ENCODE results near the gene WDFY1. TPM values are rescaled to one million over a fixed set of nuclear protein-coding genes. Genes with fewer than 3 reads are reported as not detected.
A peak's percentile ranks its signal among the peaks of the same experiment; 100 is the strongest.

Gene WDFY1
- total RNA-seq, 1 donor from 2014 or later = 52.6 TPM

DNA sequence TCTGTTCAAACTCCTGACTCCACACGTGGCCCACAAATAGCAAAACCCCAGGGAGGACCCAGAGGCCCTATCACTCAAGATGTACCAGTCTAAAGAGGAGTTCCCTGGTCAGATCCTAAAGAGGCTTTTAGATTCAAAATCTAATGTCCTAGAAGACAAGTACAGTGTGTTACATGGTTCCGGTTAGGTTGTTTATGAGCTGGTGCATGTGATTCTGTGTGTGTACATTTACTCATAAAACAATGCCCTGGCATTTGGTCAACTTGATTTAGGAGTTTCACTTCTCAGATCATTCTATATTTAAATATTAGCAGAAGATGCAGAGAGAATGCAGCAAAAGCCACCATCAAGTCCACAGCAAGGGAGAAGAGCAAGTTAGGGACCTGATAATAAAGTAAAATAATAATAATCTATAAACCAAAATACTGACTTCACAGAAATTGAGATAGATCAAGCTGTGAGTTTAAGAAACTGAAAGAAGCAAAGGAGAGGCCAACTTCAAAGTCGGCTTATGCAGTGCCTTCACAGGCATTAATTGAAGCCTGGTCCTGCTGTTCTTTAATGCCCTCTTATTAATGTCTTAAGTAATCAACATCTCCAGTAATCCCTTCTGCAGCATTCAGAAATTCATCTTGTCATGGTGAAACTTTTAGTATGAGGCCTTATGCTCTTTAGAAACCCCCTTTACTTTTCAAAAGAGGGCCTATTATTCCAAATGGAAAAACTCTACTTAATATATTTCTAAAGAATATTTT is 103.5 kb downstream of the WDFY1 start:
- Histone ChIP-seq H3K27ac (ENCODE audit: low read depth, low read length) (no peak overlapping the region), H2AFZ (ENCODE audit: low read depth, low read length) (no peak overlapping the region), H3K4me1 (ENCODE audit: insufficient read depth, low read length) (peaks cover under 1% of the 10 kb centered on the region), H3K36me3 (ENCODE audit: insufficient read depth, low read length) (no peaks in the 10 kb centered on the region), H3K9me3 (ENCODE audit: insufficient read depth, low read depth, low read length) (no peaks in the 10 kb centered on the region), H3K79me2 (ENCODE audit: insufficient read depth, low read length) (no peaks in the 10 kb centered on the region), H3K9ac (ENCODE audit: low read length) (no peak overlapping the region), H4K20me1 (ENCODE audit: insufficient read depth, low read length) (no peaks in the 10 kb centered on the region), H3K4me2 (ENCODE audit: low read length) (no peak overlapping the region), H3K4me3 (ENCODE audit: insufficient read depth, low read depth, low read length) (no peak overlapping the region), H3K27me3 (ENCODE audit: insufficient read depth, low read length) (no peaks in the 10 kb centered on the region)
- DNase-seq (ENCODE audit: low read depth) (no peak), FAIRE-seq (no peak)
- TF ChIP-seq, protein P1, sequence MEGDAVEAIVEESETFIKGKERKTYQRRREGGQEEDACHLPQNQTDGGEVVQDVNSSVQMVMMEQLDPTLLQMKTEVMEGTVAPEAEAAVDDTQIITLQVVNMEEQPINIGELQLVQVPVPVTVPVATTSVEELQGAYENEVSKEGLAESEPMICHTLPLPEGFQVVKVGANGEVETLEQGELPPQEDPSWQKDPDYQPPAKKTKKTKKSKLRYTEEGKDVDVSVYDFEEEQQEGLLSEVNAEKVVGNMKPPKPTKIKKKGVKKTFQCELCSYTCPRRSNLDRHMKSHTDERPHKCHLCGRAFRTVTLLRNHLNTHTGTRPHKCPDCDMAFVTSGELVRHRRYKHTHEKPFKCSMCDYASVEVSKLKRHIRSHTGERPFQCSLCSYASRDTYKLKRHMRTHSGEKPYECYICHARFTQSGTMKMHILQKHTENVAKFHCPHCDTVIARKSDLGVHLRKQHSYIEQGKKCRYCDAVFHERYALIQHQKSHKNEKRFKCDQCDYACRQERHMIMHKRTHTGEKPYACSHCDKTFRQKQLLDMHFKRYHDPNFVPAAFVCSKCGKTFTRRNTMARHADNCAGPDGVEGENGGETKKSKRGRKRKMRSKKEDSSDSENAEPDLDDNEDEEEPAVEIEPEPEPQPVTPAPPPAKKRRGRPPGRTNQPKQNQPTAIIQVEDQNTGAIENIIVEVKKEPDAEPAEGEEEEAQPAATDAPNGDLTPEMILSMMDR (IDR thresholded peaks at IDR 0.05; ENCODE audit: insufficient read depth, low read depth, low read length) = no peak
- no peak for TF ChIP-seq EZH2 (IDR thresholded peaks at IDR 0.05; ENCODE audit: insufficient read depth, low read length)
- Mint-ChIP-seq H3K4me1 (ENCODE audit: low read depth, unreplicated experiment) (peaks cover 3% of the 10 kb centered on the region), H3K4me3 (ENCODE audit: unreplicated experiment) (no peak overlapping the region), H3K36me3 (ENCODE audit: low read depth, unreplicated experiment) (no peaks in the 10 kb centered on the region), H3K9me3 (ENCODE audit: unreplicated experiment) (no peaks in the 10 kb centered on the region), H3K27me3 (ENCODE audit: low read depth, unreplicated experiment) (peaks cover 3% of the 10 kb centered on the region), H3K27ac (ENCODE audit: unreplicated experiment) (no peak overlapping the region)

DNA sequence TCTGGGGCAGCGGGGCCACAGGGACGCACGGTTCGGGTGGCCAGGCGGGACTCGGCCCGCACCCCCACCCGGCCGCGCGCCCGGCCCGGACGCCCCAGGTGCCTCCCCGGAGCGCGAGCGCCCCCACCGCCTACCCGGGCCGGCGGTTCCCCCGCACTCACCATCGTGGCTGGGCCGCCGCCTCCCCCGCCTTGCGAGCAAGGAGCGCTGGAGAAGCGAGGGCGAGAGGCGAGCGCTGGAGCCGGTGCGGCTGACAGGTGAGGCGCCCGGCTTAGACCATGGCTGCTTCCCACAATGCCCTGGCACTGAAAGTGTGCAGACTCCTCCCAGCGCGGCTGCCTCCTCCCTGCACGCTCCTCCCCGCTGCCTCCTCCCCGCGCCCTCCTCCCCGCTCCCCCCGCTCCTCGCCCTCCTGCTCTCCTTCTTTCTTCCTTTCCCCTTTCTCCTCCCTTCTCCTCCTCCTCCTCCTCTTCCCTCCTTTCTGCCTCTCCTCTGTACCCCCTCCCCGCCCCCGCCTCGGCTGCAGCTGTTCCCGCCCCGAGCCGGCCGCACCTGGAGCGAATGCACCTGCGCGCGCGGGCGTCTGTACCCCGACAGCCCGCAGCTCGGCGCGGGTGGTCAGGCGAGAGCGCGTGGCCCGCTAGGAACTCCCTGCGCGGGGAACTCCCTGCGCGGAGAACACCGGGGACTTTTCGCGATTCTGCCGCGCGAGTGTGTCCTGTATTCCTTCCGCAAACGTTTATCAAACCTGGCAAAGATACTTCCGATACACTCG is 107.7 kb downstream of the WDFY1 start, which contains the start of gene AP1S3:
Gene AP1S3, minus strand, starts transcription at position 296 of the 775 bp plus-strand sequence. Its CDS starts 132 bp downstream, at position 164.
- Mint-ChIP-seq H3K9me3 (ENCODE audit: unreplicated experiment) (no peaks in the 10 kb centered on the region), H3K27me3 (ENCODE audit: low read depth, unreplicated experiment) (peaks cover 3% of the 10 kb centered on the region), H3K4me1 (ENCODE audit: low read depth, unreplicated experiment) (no peaks in the 10 kb centered on the region), H3K4me3 (ENCODE audit: unreplicated experiment) (peak within 1 kb of the TSS; percentile 97), H3K27ac (ENCODE audit: unreplicated experiment) (peak within 1 kb of the TSS; percentile 75), H3K36me3 (ENCODE audit: low read depth, unreplicated experiment) (no peaks in the 10 kb centered on the region)
- no peaks in the 10 kb centered on the region for H3K36me3 ChIP-seq (ENCODE audit: insufficient read depth, low read length)
- H3K4me1 ChIP-seq (ENCODE audit: insufficient read depth, low read length) = peaks cover 5% of the 10 kb centered on the region
- no peak for TF ChIP-seq EZH2 (IDR thresholded peaks at IDR 0.05; ENCODE audit: insufficient read depth, low read length)
- TF ChIP-seq, protein P1 (IDR thresholded peaks at IDR 0.05; ENCODE audit: insufficient read depth, low read depth, low read length) = no peak
- H3K79me2 ChIP-seq (ENCODE audit: insufficient read depth, low read length) = peaks cover 26% of the 10 kb centered on the region
- no peak for FAIRE-seq
- peak within 1 kb of the TSS; percentile 80 for H3K9ac ChIP-seq (ENCODE audit: low read length)
- H3K4me2 ChIP-seq (ENCODE audit: low read length) = peak within 1 kb of the TSS; percentile 90
- no peak within 1 kb of the TSS for H3K27ac ChIP-seq (ENCODE audit: low read depth, low read length)
- no peaks in the 10 kb centered on the region for H3K9me3 ChIP-seq (ENCODE audit: insufficient read depth, low read depth, low read length)
- H4K20me1 ChIP-seq (ENCODE audit: insufficient read depth, low read length) = no peaks in the 10 kb centered on the region
- peak within 1 kb of the TSS; percentile 53 for H3K4me3 ChIP-seq (ENCODE audit: insufficient read depth, low read depth, low read length)
- peak; percentile 30 for DNase-seq (ENCODE audit: low read depth)
- H3K27me3 ChIP-seq (ENCODE audit: insufficient read depth, low read length) = no peaks in the 10 kb centered on the region
- peak within 1 kb of the TSS; percentile 68 for H2AFZ ChIP-seq (ENCODE audit: low read depth, low read length)

All from astrocyte (in vitro differentiated cells and primary cell).